Measurements from ENCODE around the gene TUBB. TPM values are rescaled to one million over a fixed set of nuclear protein-coding genes. Genes with fewer than 3 reads are reported as not detected.

Gene TUBB
- total and polyA plus RNA-seq, 4 experiments from 2014 or later = 74.8 to 300 (median 214) TPM

GRCh38 chr6:30747300-30747687, 27.1 kb downstream of the TUBB start:
- no peak for DNase-seq
- no peaks in the 10 kb centered on the region for H3K27me3 Mint-ChIP-seq
- H3K36me3 Mint-ChIP-seq = peaks cover 0 to 7% of the 10 kb centered on the region in 2 donors
- H3K27ac Mint-ChIP-seq = peak overlapping the region in 4 of 7 donors; percentile 3 to 65 (median 54)
- Histone ChIP-seq H3K9me3 (ENCODE audit: control insufficient read depth in 1 of 2, low read length in 2 of 2) (no peaks in the 10 kb centered on the region), H3K27ac (ENCODE audit: low read depth, low read length) (no peak overlapping the region), H3K27me3 (ENCODE audit: insufficient read depth, low read length) (no peaks in the 10 kb centered on the region), H3K4me3 (ENCODE audit: low read length in 2 of 2) (no peak overlapping the region), H3K36me3 (ENCODE audit: insufficient read depth, low read length) (no peaks in the 10 kb centered on the region), H3K4me1 (ENCODE audit: insufficient read depth, low read length) (peaks cover 10% of the 10 kb centered on the region)
- POLR2A ChIA-PET (ENCODE audit: partially characterized antibody) = interaction anchor here (0.5 to 1.5 kb wide), 6 partner anchors 23 to 161 kb away, joined by 3 to 4 read pairs (median 3); partner anchors contain the start of gene GTF2H4
- H3K4me3 Mint-ChIP-seq = peak overlapping the region in 1 of 8 donors; percentile 16
- H3K9me3 Mint-ChIP-seq = no peaks in the 10 kb centered on the region
- CTCF ChIA-PET (ENCODE audit: partially characterized antibody) = interaction anchor here (0.8 to 1.7 kb wide), 10 partner anchors 17 to 340 kb away, joined by 3 to 9 read pairs (median 4); partner anchors contain the start of gene VARS2
- H3K4me1 Mint-ChIP-seq = peaks cover 19 to 30% (median 23%) of the 10 kb centered on the region in 4 donors
- intact Hi-C loops (cut with micrococcal nuclease) = no loop called here

DNA sequence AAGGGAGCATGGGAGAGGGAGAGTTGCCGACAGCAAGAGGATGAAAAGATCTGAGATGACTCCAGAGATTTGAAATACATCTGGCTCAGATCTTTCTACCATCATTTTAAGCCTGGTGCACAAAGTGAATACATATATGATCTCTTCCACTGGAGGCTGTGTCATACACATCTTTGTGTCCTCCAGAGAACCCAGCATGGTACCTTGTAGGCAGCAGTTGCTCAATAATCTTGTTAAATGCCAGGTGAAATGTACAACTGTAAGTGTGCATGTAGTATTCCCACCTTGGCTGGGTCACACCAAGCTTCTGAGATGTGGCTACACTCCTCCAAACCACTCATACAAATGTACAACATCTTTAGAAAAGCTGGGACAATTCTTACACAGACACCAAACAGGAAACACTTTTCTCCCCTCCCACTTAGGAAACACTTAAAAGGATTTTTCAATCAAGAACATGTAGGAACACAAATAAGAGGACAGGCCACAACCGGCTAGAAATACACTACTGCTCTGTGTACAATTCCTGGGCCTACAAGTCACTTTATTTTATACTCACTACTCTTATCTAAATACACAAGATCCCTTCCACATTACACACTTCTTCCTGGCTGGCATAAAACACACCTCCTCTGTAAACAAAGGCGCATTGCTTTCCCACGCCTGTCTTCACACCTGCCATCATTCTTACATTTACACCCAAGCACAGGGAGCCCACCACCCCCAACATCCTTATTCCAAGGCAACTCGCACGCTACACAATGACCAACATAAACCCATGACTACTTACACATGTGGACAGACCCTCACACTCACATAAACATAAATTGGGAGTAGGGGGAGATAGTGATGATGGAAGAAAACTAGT, 28.0 kb downstream of the TUBB start:
- Histone ChIP-seq H3K4me3 (ENCODE audit: low read length in 2 of 2) (no peak overlapping the region), H3K4me1 (ENCODE audit: insufficient read depth, low read length) (peaks cover 7% of the 10 kb centered on the region), H3K36me3 (ENCODE audit: insufficient read depth, low read length) (no peaks in the 10 kb centered on the region), H3K27me3 (ENCODE audit: insufficient read depth, low read length) (no peaks in the 10 kb centered on the region), H3K9me3 (ENCODE audit: control insufficient read depth in 1 of 2, low read length in 2 of 2) (no peaks in the 10 kb centered on the region), H3K27ac (ENCODE audit: low read depth, low read length) (no peak overlapping the region)
- Mint-ChIP-seq H3K9me3 (no peaks in the 10 kb centered on the region), H3K27me3 (no peaks in the 10 kb centered on the region), H3K4me1 (peaks cover 15 to 26% (median 21%) of the 10 kb centered on the region in 4 donors), H3K36me3 (peaks cover 0 to 3% of the 10 kb centered on the region in 2 donors), H3K27ac (peak overlapping the region in 3 of 7 donors; percentile 10 to 68 (median 61)), H3K4me3 (peak overlapping the region in 1 of 8 donors; percentile 16)
- intact Hi-C loops (cut with micrococcal nuclease) = no loop called here
- no peak for DNase-seq
- ChIA-PET CTCF (ENCODE audit: partially characterized antibody) (interaction anchor here (0.8 to 1.7 kb wide), 5 partner anchors 17 to 81 kb away, joined by 3 to 9 read pairs (median 3); no protein-coding TSS in a partner anchor), POLR2A (ENCODE audit: partially characterized antibody) (interaction anchor here (1.2 kb wide), 1 partner anchor 61 kb away, joined by 3 read pairs; no protein-coding TSS in a partner anchor)

- ChIA-PET POLR2A (ENCODE audit: partially characterized antibody) (no interaction called here), CTCF (ENCODE audit: partially characterized antibody) (no interaction called here)
- Mint-ChIP-seq H3K36me3 (no peaks in the 10 kb centered on the region), H3K4me3 (no peak overlapping the region), H3K4me1 (peaks cover 6 to 17% (median 16%) of the 10 kb centered on the region in 4 donors), H3K9me3 (no peaks in the 10 kb centered on the region), H3K27ac (peak overlapping the region in 1 of 7 donors; percentile 23), H3K27me3 (no peaks in the 10 kb centered on the region)
- no peak overlapping the region for H3K4me3 ChIP-seq (ENCODE audit: low read length in 2 of 2)
- no peaks in the 10 kb centered on the region for H3K9me3 ChIP-seq (ENCODE audit: control insufficient read depth in 1 of 2, low read length in 2 of 2)
- no peak overlapping the region for H3K27ac ChIP-seq (ENCODE audit: low read depth, low read length)
- no peaks in the 10 kb centered on the region for H3K27me3 ChIP-seq (ENCODE audit: insufficient read depth, low read length)
- no peaks in the 10 kb centered on the region for H3K36me3 ChIP-seq (ENCODE audit: insufficient read depth, low read length)
- no peak for DNase-seq
- intact Hi-C loops (cut with micrococcal nuclease) = no loop called here
- H3K4me1 ChIP-seq (ENCODE audit: insufficient read depth, low read length) = peaks cover 3% of the 10 kb centered on the region
Measured at GRCh38 chr6:30748851-30749540, 28.8 kb downstream of the TUBB start.

DNA sequence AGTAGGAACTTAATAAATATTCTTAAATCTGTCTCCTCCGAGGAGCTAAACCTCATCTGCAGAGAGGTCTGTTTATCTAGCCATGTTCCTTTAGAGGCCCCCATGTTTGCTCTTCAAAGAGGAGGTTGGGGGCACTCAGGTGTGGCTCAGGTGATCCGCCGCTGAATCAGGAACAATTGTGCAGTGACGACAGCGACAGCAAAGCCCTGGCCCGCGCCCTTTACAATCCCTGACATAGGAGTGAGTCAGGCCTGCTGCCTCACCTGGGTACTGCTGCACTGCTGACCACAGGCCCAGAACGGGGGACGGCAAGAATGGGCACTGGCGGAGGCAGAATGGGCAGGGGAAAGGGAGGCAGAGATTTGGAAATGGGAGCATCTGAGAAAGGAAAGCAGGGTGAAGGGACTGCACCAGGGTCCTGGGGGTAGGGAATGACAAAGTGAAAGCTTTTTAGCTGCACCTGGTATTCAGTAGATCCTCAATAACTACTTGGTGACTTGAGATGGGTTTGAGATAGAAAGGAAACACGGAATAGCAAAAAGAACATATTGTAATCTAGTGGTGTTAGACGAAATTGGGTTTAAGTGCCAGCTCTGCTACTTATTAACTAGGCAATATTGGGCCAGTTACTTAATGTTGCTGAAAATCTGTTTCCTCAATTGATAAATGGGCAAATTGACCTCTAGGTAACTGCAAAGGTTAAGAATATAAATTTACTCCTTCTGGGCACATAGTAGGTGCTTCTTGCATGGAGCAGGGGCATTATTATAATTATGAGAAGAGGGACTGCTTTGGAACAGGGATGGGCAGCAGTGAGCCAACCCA, 29.6 kb downstream of the TUBB start:
- intact Hi-C loops (cut with micrococcal nuclease) = no loop called here
- POLR2A ChIA-PET (ENCODE audit: partially characterized antibody) = no interaction called here
- Mint-ChIP-seq H3K4me1 (peaks cover 6 to 15% (median 12%) of the 10 kb centered on the region in 4 donors), H3K9me3 (no peaks in the 10 kb centered on the region), H3K27ac (peak overlapping the region in 3 of 7 donors; percentile 23 to 83 (median 47)), H3K36me3 (no peaks in the 10 kb centered on the region), H3K4me3 (no peak overlapping the region), H3K27me3 (no peaks in the 10 kb centered on the region)
- H3K36me3 ChIP-seq (ENCODE audit: insufficient read depth, low read length) = no peaks in the 10 kb centered on the region
- no peaks in the 10 kb centered on the region for H3K9me3 ChIP-seq (ENCODE audit: control insufficient read depth in 1 of 2, low read length in 2 of 2)
- no peak overlapping the region for H3K4me3 ChIP-seq (ENCODE audit: low read length in 2 of 2)
- no peak overlapping the region for H3K27ac ChIP-seq (ENCODE audit: low read depth, low read length)
- DNase-seq = no peak
- no peaks in the 10 kb centered on the region for H3K4me1 ChIP-seq (ENCODE audit: insufficient read depth, low read length)
- CTCF ChIA-PET (ENCODE audit: partially characterized antibody) = no interaction called here
- no peaks in the 10 kb centered on the region for H3K27me3 ChIP-seq (ENCODE audit: insufficient read depth, low read length)

GRCh38 chr6:30750379-30750668, 30.2 kb downstream of the TUBB start:
- H3K9me3 Mint-ChIP-seq = no peaks in the 10 kb centered on the region
- H3K4me1 ChIP-seq (ENCODE audit: insufficient read depth, low read length) = no peaks in the 10 kb centered on the region
- no peak overlapping the region for H3K4me3 ChIP-seq (ENCODE audit: low read length in 2 of 2)

DNA sequence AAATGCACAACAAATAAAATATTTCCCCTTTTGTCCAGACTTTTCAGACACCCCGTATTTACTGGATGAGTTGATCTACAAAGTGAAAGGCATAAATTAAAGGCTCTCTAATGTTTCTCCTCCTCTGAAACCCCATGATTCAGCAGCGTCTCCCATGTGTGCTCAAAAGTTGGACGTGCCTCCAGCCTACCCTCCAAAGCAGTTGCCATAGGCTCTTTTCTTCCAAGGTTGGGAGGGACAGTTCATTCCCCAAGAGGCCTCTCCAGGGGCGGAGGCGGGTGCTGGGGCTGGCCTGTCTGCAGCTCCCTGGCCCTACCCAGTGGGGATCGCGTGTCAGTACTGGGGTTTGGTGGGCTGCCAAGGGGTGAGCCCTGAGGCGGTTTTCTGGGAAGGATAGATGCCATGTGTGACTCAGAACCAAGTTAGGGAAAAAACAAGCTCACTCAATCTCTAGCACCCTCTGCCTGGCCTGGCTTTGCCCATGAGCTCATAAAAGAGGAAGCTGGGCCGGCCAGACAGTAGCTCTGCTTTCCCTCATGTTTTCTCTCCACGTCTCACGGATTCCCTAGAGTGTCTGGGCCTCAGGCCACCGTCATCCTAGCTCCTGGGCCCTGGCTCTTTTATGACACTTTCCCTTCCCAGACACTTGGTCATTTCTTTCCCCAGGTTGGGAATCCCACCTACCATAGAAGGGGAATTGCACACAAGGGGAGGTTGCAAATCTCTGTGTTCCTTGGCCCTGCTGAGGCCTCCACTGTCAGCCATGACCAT, 32.2 kb downstream of the TUBB start:
- DNase-seq = no peak
- Histone ChIP-seq H3K4me3 (ENCODE audit: low read length in 2 of 2) (no peak overlapping the region), H3K9me3 (ENCODE audit: control insufficient read depth in 1 of 2, low read length in 2 of 2) (no peaks in the 10 kb centered on the region), H3K4me1 (ENCODE audit: insufficient read depth, low read length) (no peaks in the 10 kb centered on the region), H3K27me3 (ENCODE audit: insufficient read depth, low read length) (no peaks in the 10 kb centered on the region), H3K36me3 (ENCODE audit: insufficient read depth, low read length) (no peaks in the 10 kb centered on the region), H3K27ac (ENCODE audit: low read depth, low read length) (no peak overlapping the region)
- intact Hi-C loops (cut with micrococcal nuclease) = no loop called here
- POLR2A ChIA-PET (ENCODE audit: partially characterized antibody) = interaction anchor here (0.8 kb wide), 1 partner anchor 9 kb away, joined by 3 read pairs; no protein-coding TSS in a partner anchor
- H3K36me3 Mint-ChIP-seq = no peaks in the 10 kb centered on the region
- H3K9me3 Mint-ChIP-seq = no peaks in the 10 kb centered on the region
- no peak overlapping the region for H3K4me3 Mint-ChIP-seq
- CTCF ChIA-PET (ENCODE audit: partially characterized antibody) = interaction anchor here (1.1 kb wide), 1 partner anchor 9 kb away, joined by 3 read pairs; no protein-coding TSS in a partner anchor
- H3K27me3 Mint-ChIP-seq = no peaks in the 10 kb centered on the region
- peaks cover 3 to 11% (median 6%) of the 10 kb centered on the region in 4 donors for H3K4me1 Mint-ChIP-seq
- H3K27ac Mint-ChIP-seq = peak overlapping the region in 1 of 7 donors; percentile 42

More at GRCh38 chr6:30750379-30750668, 30.2 kb downstream of the TUBB start:
- Histone ChIP-seq H3K27me3 (ENCODE audit: insufficient read depth, low read length) (no peaks in the 10 kb centered on the region), H3K27ac (ENCODE audit: low read depth, low read length) (no peak overlapping the region), H3K9me3 (ENCODE audit: control insufficient read depth in 1 of 2, low read length in 2 of 2) (no peaks in the 10 kb centered on the region), H3K36me3 (ENCODE audit: insufficient read depth, low read length) (no peaks in the 10 kb centered on the region)
- POLR2A ChIA-PET (ENCODE audit: partially characterized antibody) = no interaction called here
- intact Hi-C loops (cut with micrococcal nuclease) = no loop called here
- DNase-seq = no peak
- Mint-ChIP-seq H3K27ac (peak overlapping the region in 1 of 7 donors; percentile 47), H3K27me3 (no peaks in the 10 kb centered on the region), H3K4me1 (peaks cover 3 to 12% (median 8%) of the 10 kb centered on the region in 4 donors), H3K36me3 (no peaks in the 10 kb centered on the region), H3K4me3 (no peak overlapping the region)
- CTCF ChIA-PET (ENCODE audit: partially characterized antibody) = no interaction called here
